Activated B cell treated with CpG ODN at 0.5 μM for 24 hours (primary cell): ENCODE data around the gene PRICKLE3. TPM values are rescaled to one million over a fixed set of nuclear protein-coding genes. Genes with fewer than 3 reads are reported as not detected.

Source experiments
- ATAC-seq: fragments of 200-7000 bp; cut with Tn5 transposase; one replicate; pipeline ENCODE4 v1.10.0; 2021; ENCODE audit warnings: low read depth, mild to moderate bottlenecking, moderate library complexity
- CTCF ChIA-PET: fragments of 350-600 bp; sonication (Branson Sonifier 250); formaldehyde crosslinking; loops from one replicate; lab custom pipeline; 2021; ENCODE audit warnings: antibody characterized with exemption; lab: Charles Lee
- POLR2A ChIA-PET: fragments of 350-600 bp; sonication (Branson Sonifier 250); formaldehyde crosslinking; loops from one replicate; lab custom pipeline; 2021; ENCODE audit warnings: antibody characterized with exemption; lab: Charles Lee
- DNase-seq: peaks from one replicate; pipeline ENCODE4 v3.0.0; 2022
- H3K27ac Mint-ChIP-seq: one replicate; pipeline ENCODE4 v1.8.0; 2020; ENCODE audit warnings: mixed read lengths
- H3K27me3 Mint-ChIP-seq: one replicate; pipeline ENCODE4 v1.8.0; 2021; ENCODE audit warnings: mixed read lengths
- H3K36me3 Mint-ChIP-seq: one replicate; pipeline ENCODE4 v1.8.0; 2021; ENCODE audit warnings: low read depth, mixed read lengths
- H3K4me1 Mint-ChIP-seq: one replicate; pipeline ENCODE4 v1.8.0; 2021; ENCODE audit warnings: mixed read lengths
- H3K4me3 Mint-ChIP-seq: one replicate; pipeline ENCODE4 v1.8.0; 2020; ENCODE audit warnings: mild to moderate bottlenecking, mixed read lengths
- H3K9me3 Mint-ChIP-seq: one replicate; pipeline ENCODE4 v1.8.0; 2020; ENCODE audit warnings: mixed read lengths
- intact Hi-C: fragments of 100-400 bp; cut with micrococcal nuclease; formaldehyde crosslinking; loops from one replicate; pipeline ENCODE4 v1.15.1; 2024
- total RNA-seq: library from RNA; stranded (reverse); gene quantifications from 2 replicates; pipeline ENCODE4 v1.2.3, GENCODE V29; 2022
- TF ChIP-seq, protein P1 (sequence below): fragments of 200-600 bp; IDR thresholded peaks from one replicate; pipeline ENCODE4 v1.8.0; 2022; ENCODE audit warnings: antibody characterized with exemption, mild to moderate bottlenecking

Gene PRICKLE3
- total RNA-seq, 1 donor from 2014 or later, result 11.8 TPM

DNA sequence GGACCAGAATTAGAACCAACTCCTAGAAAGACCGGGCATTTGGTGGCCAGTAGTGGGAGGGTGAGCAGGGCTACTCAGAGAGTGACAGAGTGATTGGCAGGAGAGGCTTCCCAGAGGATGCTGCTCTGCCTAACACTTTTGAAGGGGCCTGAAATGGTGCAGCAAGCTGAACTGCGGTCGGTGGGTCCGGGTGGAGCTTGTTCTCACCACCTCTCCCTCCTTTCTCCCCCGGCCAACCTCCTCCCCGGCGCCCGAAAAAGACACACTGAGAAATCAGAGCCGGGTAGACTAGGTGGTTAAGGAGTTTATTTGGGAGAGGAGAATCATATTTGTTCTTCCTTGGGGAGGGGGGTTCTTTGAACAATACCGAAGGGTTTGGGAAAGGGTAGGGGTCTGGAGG, 1.4 kb upstream of the PRICKLE3 start:
- ATAC-seq (no peak), DNase-seq (no peak)
- ChIA-PET CTCF (no interaction called here), POLR2A (interaction anchor here (0.6 kb wide), 1 partner anchor 24 kb away, joined by 8 read pairs; no protein-coding TSS in a partner anchor)
- no peak overlapping the region for H3K4me3 Mint-ChIP-seq
- intact Hi-C loops, result no loop called here
- H3K36me3 Mint-ChIP-seq, result peaks cover 5% of the 10 kb centered on the region
- no peaks in the 10 kb centered on the region for H3K9me3 Mint-ChIP-seq
- no peak overlapping the region for H3K27ac Mint-ChIP-seq
- TF ChIP-seq, protein P1, sequence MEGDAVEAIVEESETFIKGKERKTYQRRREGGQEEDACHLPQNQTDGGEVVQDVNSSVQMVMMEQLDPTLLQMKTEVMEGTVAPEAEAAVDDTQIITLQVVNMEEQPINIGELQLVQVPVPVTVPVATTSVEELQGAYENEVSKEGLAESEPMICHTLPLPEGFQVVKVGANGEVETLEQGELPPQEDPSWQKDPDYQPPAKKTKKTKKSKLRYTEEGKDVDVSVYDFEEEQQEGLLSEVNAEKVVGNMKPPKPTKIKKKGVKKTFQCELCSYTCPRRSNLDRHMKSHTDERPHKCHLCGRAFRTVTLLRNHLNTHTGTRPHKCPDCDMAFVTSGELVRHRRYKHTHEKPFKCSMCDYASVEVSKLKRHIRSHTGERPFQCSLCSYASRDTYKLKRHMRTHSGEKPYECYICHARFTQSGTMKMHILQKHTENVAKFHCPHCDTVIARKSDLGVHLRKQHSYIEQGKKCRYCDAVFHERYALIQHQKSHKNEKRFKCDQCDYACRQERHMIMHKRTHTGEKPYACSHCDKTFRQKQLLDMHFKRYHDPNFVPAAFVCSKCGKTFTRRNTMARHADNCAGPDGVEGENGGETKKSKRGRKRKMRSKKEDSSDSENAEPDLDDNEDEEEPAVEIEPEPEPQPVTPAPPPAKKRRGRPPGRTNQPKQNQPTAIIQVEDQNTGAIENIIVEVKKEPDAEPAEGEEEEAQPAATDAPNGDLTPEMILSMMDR, result no peak
- H3K4me1 Mint-ChIP-seq, result peaks cover 39% of the 10 kb centered on the region
- no peaks in the 10 kb centered on the region for H3K27me3 Mint-ChIP-seq

DNA sequence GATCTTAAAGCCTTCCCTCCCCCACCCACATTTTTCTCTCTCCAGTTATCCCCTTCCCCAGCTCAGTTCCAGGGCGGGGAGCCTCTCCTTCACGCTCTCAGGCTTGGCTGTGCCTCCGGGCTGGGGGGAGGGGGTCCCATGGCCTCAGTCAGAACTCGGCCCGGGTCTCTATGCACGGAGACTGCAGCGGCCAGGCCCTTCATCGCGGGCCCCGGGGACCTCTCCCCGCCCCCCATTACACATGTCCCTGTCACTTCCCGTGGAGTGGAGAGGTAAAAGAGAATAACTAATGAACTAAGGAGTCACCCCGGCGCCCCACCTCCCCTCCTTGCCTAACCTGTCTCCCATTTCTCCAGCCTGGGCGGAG, 838 bp upstream of the PRICKLE3 start:
- TF ChIP-seq, protein P1, result no peak
- Mint-ChIP-seq H3K9me3 (no peaks in the 10 kb centered on the region), H3K4me3 (peak overlapping the region; percentile 28), H3K4me1 (peaks cover 36% of the 10 kb centered on the region), H3K27ac (peak overlapping the region; percentile 35), H3K36me3 (peaks cover 10% of the 10 kb centered on the region), H3K27me3 (no peaks in the 10 kb centered on the region)
- POLR2A ChIA-PET, result interaction anchor here (0.6 to 0.9 kb wide), 2 partner anchors 23 to 31 kb away, joined by 3 to 8 read pairs; no protein-coding TSS in a partner anchor
- intact Hi-C loops, result no loop called here
- ATAC-seq (no peak), DNase-seq (no peak)
- CTCF ChIA-PET, result no interaction called here

DNA sequence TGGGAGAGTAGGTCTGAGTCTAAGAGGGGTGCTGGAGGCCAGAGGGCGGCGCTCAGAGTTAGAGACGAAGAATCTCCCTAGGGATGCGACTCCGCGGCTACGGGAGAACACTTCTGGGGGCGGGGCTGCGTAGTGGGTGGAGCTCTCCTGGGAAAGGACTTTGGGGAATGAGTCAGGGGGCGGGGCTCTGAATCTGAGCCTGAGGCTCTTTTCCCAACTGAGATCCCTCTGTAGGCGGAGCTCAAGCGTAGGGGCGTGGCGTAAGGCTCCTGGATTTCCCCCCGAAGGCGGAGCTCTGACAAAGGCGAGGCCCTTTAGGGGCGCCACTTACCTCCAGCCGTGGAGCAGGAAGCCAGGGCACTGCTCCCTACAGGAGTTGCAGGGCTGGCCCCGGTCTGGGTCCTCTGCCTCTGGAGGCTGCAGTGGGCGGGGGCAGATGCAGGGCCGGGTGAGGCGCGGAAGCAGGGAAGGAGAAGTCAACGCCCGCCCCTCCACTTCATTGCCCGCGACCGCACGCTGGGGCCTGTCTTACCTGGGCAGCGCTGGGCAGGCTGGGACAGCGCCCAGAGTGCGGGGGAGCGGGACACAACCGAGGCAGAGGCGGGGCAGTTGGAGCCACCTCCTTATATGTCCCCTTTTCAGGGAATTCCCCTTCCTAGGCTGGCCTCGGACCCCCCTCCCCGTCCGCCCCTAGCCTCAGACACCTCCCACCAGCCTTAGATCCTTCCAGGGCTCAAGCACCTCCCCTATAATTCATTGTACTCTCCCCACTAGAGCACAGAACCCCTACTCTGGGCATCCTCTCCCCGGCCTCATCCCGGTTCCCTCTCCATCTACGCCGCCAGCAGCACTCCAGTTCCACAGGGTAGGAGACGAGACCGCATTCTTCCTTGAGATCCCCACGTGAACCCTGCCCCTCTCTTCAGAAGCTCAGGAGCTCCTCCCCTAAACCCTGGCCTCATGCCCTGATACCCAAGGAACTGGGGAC, 1.6 kb downstream of the PRICKLE3 start:
- Mint-ChIP-seq H3K9me3 (no peaks in the 10 kb centered on the region), H3K27me3 (no peaks in the 10 kb centered on the region), H3K36me3 (peaks cover 18% of the 10 kb centered on the region), H3K27ac (peak overlapping the region; percentile 82), H3K4me1 (peaks cover 21% of the 10 kb centered on the region), H3K4me3 (peak overlapping the region; percentile 79)
- ATAC-seq, result peak; percentile 54
- intact Hi-C loops, result no loop called here
- POLR2A ChIA-PET, result interaction anchor here (0.6 to 1.6 kb wide), 5 partner anchors 12 to 105 kb away, joined by 3 to 7 read pairs (median 4); partner anchors contain the start of gene WDR45
- TF ChIP-seq, protein P1, result no peak
- CTCF ChIA-PET, result no interaction called here
- DNase-seq, result peak; percentile 24

DNA sequence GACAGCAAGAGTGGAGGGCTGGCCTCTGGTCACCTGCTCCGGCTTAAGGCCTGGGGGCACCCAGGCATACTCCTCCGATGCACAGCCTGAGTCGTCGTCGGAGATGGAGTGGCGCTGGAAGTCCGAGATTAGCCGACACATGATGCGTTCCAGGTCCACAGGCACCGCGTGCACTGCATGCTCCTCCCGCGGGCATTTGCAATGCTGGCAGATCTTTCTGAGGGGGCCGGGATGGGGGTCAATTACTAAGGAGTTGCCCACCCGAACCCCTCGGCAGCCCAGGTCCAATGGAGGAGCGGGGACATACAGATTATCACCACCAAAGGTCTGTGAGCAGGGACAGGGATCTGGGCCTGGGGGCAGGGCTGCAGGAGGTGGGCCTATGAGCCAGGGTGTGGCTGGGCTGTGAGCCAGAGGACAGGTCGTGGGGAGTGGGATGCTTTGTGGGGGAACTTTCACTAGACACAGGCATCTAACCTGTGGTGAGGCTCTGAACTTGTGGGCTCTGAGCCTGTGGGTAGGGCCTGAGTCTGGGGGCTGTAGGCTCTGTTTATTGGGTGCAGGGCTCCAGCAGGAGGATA, 2.4 kb downstream of the PRICKLE3 start:
- POLR2A ChIA-PET, result interaction anchor here (0.6 to 1.6 kb wide), 3 partner anchors 17 to 104 kb away, joined by 3 to 7 read pairs (median 6); partner anchors contain the start of gene WDR45
- H3K9me3 Mint-ChIP-seq, result no peaks in the 10 kb centered on the region

More for the DNA sequence above, 2.4 kb downstream of the PRICKLE3 start:
- H3K27ac Mint-ChIP-seq, result no peak overlapping the region
- H3K4me1 Mint-ChIP-seq, result peaks cover 18% of the 10 kb centered on the region
- peaks cover 26% of the 10 kb centered on the region for H3K36me3 Mint-ChIP-seq
- no peaks in the 10 kb centered on the region for H3K27me3 Mint-ChIP-seq
- CTCF ChIA-PET, result no interaction called here
- H3K4me3 Mint-ChIP-seq, result peak overlapping the region; percentile 79
- TF ChIP-seq, protein P1, result no peak
- DNase-seq (no peak), ATAC-seq (no peak)
- intact Hi-C loops, result no loop called here
